ENCODE results near the gene GBP4. TPM values are rescaled to one million over a fixed set of nuclear protein-coding genes. Genes with fewer than 3 reads are reported as not detected.
"Not testable (repeated sequence)": the region's sequence is repeated elsewhere in the genome, so short reads cannot be mapped to it uniquely, and the experiment has no call there.

The GBP4 gene, protein sequence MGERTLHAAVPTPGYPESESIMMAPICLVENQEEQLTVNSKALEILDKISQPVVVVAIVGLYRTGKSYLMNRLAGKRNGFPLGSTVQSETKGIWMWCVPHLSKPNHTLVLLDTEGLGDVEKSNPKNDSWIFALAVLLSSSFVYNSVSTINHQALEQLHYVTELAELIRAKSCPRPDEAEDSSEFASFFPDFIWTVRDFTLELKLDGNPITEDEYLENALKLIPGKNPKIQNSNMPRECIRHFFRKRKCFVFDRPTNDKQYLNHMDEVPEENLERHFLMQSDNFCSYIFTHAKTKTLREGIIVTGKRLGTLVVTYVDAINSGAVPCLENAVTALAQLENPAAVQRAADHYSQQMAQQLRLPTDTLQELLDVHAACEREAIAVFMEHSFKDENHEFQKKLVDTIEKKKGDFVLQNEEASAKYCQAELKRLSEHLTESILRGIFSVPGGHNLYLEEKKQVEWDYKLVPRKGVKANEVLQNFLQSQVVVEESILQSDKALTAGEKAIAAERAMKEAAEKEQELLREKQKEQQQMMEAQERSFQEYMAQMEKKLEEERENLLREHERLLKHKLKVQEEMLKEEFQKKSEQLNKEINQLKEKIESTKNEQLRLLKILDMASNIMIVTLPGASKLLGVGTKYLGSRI
- 46.3 TPM for total RNA-seq

DNA sequence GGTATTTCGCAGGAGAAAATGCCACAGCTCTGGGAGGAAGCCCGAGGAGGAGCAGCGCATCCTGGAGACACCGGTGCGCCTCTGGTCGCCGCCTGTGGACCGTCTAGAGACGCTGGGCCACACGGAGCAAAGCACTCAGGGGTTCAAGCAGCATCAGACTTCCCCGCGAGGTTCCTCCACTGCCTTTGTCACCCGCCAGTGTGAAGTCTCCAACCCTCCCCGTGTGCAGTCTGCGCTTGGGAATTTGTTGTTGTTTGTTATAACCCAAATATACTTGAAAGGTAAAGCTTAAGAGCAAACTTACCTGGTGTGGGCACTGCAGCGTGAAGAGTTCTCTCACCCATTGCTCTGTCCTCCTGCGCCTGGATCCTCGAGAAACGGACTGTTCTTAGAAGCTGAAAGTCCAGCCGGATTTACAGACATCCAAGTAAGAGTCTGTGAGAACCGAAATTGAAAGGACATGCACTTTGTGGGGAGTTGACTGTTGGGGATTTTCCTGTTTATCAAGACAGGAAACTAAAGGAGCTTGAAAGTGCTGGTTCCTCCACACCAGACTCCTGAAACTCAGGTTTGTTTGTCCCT is at the start of gene GBP4:
Gene GBP4 (minus strand): TSS at position 452 of the 582 bp plus-strand sequence. CDS start 108 bp downstream, at position 344.
- peak in 2 of 3 donors; percentile 50 for DNase-seq (ENCODE audit: low read depth in 2 of 3, low spot score in 2 of 3)

DNA sequence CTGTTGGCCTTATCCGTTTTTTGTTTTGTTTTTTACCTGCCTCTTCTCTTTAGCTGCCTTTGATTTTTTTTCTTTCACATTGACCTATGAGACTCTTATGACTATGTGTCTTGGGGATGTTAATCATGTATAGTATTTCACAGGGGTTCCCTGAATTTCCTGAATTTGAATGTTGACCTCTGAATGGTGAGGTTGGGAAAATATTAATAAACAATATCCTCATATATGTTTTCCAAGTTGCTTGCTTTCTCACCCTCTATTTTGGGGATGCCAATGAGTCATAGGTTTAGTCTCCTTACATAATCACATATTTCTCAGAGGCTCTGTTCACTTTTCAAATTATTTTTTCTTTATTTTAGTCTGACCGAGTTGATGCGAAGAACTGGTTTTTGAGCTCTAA is 44.3 kb upstream of the GBP4 start:
- no peak for DNase-seq (ENCODE audit: low read depth in 2 of 3, low spot score in 2 of 3)

- no peak for DNase-seq (ENCODE audit: low read depth in 2 of 3, low spot score in 2 of 3)
Measured at GRCh38 chr1:89221341-89221740, 22.6 kb upstream of the GBP4 start.

- peak in 1 of 3 donors; percentile 17 for DNase-seq (ENCODE audit: low read depth in 2 of 3, low spot score in 2 of 3)
Measured at GRCh38 chr1:89219851-89220250, 21.1 kb upstream of the GBP4 start.

GRCh38 chr1:89218941-89219340 is 20.2 kb upstream of the GBP4 start:
- DNase-seq (ENCODE audit: low read depth in 2 of 3, low spot score in 2 of 3) = not testable (repeated sequence)

GRCh38 chr1:89213347-89213746 is 14.6 kb upstream of the GBP4 start:
- DNase-seq (ENCODE audit: low read depth in 2 of 3, low spot score in 2 of 3) = no peak

- DNase-seq (ENCODE audit: low read depth in 2 of 3, low spot score in 2 of 3) = no peak
Measured at GRCh38 chr1:89211035-89211634, 12.4 kb upstream of the GBP4 start.

DNA sequence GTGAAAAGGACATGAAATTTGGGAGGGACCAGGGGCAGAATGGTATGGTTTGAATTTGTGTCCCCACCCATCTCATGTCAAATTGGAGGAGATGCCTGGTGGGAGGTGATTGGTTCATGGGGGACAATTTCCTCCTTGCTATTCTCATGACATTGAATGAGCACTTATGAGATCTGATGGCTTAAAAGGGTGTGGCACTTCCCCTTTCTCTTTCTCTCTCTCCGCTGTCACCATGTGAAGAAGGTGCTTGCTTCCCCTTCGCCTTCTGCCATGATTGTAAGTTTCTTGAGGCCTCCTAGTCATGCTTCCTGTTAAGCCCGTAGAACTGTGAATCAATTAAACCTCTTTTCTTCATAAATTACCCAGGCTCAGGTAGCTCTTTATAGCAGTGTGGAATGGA is 7.6 kb upstream of the GBP4 start:
- DNase-seq (ENCODE audit: low read depth in 2 of 3, low spot score in 2 of 3) = peak in 1 of 3 donors; percentile 21

GRCh38 chr1:89203166-89203565 is 4.4 kb upstream of the GBP4 start:
- no peak for DNase-seq (ENCODE audit: low read depth in 2 of 3, low spot score in 2 of 3)

DNA sequence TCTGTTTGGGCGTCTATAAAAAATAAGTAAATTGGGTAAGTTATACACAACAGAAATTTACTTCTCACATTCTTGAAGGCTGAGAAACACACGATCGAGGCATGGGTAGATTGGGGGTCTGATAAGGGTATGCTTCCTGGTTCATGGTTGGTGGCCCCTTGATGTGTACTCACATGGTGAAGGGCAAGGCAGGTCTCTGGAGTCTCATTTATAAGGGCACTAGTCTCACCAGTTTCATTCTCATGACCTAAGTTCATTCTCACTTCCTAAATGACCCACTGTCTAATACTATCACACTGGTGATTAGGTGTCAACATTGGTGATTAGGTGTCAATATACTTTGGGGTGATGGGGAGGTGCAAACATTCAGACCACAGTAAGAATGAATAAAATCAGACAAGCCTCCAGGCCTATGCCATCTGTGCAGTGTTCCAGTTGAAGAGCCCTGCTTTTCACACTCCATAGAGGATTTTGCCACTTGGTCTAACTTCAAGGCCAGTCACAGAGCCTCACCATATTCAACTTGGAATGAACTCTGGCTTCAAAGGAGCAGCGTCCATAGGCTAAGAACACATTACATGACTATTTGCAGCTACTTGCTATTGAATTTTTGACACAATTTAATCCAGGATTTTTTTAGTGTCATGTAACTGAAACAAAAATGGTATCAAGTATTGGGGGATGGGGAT is 2.5 kb upstream of the GBP4 start:
- peak in 1 of 3 donors; percentile 54 for DNase-seq (ENCODE audit: low read depth in 2 of 3, low spot score in 2 of 3)

DNA sequence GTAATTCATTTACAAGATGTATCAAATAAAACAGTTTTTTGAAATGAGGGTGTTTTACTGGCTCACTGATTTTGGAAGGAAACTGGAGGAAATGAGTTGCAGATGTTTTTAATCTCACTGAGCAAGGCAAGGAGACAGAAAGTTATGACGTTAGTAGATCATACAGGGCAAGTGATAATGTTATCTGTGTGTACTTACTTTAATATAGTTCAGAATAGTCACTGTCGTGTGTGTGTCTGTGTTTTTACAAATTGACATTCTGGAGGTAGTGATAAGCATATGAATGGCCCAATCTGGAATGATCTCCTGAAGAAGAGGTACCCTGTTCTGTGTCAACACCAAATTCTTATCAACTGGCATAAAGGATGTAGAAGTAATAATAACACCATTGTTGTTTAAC is 1.9 kb upstream of the GBP4 start:
- DNase-seq (ENCODE audit: low read depth in 2 of 3, low spot score in 2 of 3) = peak in 2 of 3 donors; percentile 75 to 89

DNA sequence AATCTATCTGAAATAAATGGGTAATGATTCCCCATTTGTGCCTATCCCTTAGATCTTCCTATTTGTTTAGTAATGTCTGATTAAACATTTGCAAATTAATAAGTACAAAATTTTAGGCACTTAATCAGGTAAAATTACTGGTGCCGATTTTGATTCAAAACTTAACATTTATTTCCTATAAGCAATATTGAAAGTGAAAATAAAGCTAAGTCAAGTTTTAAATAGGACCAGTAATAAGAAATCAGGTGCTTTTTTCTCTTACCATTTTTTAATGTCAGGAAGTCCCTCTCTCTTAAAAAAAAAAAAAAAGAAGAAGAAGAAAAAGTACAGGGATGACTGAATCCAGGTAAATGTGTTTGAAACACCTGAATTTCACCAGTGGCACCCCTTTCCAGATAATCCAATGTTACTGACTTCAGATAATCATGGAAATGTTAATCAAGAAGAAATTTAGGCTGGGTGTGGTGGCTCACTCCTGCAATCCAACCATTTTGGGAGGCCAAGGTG is 836 bp upstream of the GBP4 start:
- DNase-seq (ENCODE audit: low read depth in 2 of 3, low spot score in 2 of 3) = peak in 1 of 3 donors; percentile 23

GRCh38 chr1:89198081-89198480 is 661 bp downstream of the GBP4 start:
- DNase-seq (ENCODE audit: low read depth in 2 of 3, low spot score in 2 of 3) = no peak

GRCh38 chr1:89195476-89195875 is 3.3 kb downstream of the GBP4 start:
- DNase-seq (ENCODE audit: low read depth in 2 of 3, low spot score in 2 of 3) = no peak

DNA sequence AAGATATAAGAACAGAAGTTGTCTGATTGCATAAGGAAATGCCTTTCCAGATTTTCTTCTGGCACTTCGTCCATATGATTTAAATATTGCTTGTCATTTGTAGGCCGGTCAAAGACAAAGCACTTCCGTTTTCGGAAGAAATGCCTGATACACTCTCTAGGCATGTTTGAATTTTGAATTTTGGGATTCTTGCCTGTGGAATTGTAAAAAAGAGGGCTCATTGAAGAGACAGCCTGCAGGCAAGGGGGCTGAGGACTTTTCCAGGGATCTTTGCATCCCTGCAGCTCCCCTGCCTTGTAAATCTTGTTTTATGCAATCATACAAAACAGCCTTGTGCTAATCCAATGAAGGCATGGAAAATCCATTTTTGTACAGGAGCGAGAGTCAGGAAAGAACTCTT is 7.4 kb downstream of the GBP4 start:
- DNase-seq (ENCODE audit: low read depth in 2 of 3, low spot score in 2 of 3) = no peak

DNA sequence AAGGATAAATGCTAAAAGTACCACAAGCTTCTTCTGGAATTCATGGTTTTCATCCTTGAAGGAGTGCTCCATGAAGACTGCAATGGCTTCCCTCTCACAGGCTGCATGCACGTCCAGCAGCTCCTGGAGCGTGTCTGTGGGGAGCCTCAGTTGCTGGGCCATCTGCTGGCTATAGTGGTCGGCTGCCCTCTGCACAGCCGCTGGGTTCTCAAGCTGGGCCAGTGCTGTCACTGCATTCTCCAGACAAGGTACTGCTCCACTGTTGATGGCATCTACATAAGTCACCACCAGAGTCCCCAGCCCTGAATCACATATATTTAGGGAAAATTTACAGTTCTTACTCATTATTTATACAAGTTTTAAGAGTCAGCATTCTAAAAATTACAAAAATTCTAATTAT is 8.7 kb downstream of the GBP4 start:
- DNase-seq (ENCODE audit: low read depth in 2 of 3, low spot score in 2 of 3) = no peak

GRCh38 chr1:89179343-89179742 is 19.4 kb downstream of the GBP4 start:
- DNase-seq (ENCODE audit: low read depth in 2 of 3, low spot score in 2 of 3) = no peak

DNA sequence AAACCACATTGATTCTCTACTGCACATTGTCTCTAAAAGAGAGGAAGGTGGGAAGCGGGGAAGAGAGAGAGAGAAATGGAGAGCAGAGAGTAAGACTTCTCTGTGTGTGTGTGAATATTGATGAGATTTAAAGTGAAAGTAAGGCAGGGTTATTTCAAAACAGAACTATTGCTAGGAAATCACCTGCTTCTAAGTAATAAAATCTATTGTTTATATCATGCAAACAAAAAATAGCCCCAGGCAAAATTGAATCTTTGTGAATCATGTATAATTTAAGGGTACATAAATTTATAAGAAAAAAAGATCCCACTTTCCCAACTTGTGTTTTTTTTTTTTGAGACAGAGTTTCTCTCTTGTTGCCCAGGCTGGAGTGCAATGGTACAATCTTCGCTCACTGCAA is 21.8 kb downstream of the GBP4 start:
- DNase-seq (ENCODE audit: low read depth in 2 of 3, low spot score in 2 of 3) = no peak

- no peak for DNase-seq (ENCODE audit: low read depth in 2 of 3, low spot score in 2 of 3)
Measured at GRCh38 chr1:89175601-89176256, 23.0 kb downstream of the GBP4 start, which contains the start of gene GBP7. Gene GBP7 (minus strand): TSS chr1:89176003. CDS start chr1:89171935, 4,068 bp downstream.

DNA sequence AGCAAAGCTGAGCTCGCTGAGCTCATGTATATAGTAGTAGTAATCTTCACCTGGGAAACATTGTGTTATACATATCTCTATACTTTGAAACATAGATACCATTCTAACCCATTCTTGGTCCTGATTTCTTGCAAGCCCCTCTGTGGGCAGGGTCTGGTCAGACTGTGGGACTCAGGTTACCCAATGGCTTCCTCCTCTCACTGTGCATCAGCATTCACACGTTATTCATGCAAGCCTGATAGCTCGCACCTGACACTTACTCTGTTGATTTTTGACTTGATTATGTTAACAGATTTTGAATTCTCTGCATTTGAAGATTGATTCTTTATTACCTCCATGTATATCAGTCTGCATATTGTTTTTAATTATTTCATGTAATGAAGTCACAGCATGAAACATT is 24.3 kb downstream of the GBP4 start:
- DNase-seq (ENCODE audit: low read depth in 2 of 3, low spot score in 2 of 3) = no peak
